Measurements from ENCODE around the gene FCER2. TPM values are rescaled to one million over a fixed set of nuclear protein-coding genes. Genes with fewer than 3 reads are reported as not detected.

The FCER2 gene
- total RNA-seq, 1 donor from 2014 or later: not detected

DNA sequence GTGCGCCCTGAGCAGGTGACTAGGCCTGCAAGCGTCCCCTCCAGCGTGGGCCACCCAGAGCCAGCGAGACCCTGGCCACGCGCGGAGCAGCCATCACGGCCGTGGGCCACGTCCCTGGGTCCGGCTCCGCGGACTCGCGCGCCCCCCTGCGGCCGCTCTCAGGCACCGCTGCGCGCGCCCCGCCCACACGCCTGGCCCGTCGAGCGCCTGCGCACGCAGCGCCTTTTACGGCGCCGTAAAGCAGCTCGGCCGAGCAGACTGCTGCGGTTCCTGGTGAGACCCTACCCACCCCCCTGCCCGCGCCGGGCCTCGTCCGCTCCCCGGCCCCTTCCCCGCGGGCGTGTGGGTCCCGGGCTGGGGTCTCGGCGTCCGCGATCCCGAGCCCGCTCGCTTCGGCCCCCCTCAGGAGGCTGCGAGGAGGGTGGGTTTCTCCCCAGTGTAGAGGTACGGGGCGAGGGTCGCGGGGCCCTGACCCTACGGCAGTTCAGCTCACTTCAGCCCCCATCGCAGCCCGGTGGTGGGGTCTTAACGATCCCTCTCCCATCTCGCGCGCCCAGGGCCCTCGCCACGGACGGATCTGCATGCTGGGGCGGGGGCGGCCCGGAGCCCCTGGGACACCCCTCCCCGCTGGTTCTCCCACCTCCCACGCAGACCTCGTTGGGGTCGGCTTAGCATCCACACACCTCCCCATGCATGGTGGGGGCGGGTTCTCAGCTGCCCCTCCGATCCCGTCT, 21.2 kb downstream of the FCER2 start, which contains the start of gene TRAPPC5:
TSS of gene TRAPPC5 (plus strand) at position 228 of the 734 bp plus-strand sequence. CDS start 1,421 bp downstream, outside the sequence.
- Histone ChIP-seq H3K27me3 (ENCODE audit: control insufficient read depth, insufficient read depth, low read length) (peaks cover 15% of the 10 kb centered on the region), H3K4me3 (ENCODE audit: low read depth, low read length) (peak within 1 kb of the TSS; percentile 100), H3K36me3 (ENCODE audit: control insufficient read depth, insufficient read depth, low read length) (no peaks in the 10 kb centered on the region)
- TF ChIP-seq, protein P1, sequence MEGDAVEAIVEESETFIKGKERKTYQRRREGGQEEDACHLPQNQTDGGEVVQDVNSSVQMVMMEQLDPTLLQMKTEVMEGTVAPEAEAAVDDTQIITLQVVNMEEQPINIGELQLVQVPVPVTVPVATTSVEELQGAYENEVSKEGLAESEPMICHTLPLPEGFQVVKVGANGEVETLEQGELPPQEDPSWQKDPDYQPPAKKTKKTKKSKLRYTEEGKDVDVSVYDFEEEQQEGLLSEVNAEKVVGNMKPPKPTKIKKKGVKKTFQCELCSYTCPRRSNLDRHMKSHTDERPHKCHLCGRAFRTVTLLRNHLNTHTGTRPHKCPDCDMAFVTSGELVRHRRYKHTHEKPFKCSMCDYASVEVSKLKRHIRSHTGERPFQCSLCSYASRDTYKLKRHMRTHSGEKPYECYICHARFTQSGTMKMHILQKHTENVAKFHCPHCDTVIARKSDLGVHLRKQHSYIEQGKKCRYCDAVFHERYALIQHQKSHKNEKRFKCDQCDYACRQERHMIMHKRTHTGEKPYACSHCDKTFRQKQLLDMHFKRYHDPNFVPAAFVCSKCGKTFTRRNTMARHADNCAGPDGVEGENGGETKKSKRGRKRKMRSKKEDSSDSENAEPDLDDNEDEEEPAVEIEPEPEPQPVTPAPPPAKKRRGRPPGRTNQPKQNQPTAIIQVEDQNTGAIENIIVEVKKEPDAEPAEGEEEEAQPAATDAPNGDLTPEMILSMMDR (IDR thresholded peaks at IDR 0.05; ENCODE audit: insufficient read depth, low read length, poor library complexity, severe bottlenecking): peak; percentile 5
- peak; percentile 41 for DNase-seq (ENCODE audit: low read depth)

DNA sequence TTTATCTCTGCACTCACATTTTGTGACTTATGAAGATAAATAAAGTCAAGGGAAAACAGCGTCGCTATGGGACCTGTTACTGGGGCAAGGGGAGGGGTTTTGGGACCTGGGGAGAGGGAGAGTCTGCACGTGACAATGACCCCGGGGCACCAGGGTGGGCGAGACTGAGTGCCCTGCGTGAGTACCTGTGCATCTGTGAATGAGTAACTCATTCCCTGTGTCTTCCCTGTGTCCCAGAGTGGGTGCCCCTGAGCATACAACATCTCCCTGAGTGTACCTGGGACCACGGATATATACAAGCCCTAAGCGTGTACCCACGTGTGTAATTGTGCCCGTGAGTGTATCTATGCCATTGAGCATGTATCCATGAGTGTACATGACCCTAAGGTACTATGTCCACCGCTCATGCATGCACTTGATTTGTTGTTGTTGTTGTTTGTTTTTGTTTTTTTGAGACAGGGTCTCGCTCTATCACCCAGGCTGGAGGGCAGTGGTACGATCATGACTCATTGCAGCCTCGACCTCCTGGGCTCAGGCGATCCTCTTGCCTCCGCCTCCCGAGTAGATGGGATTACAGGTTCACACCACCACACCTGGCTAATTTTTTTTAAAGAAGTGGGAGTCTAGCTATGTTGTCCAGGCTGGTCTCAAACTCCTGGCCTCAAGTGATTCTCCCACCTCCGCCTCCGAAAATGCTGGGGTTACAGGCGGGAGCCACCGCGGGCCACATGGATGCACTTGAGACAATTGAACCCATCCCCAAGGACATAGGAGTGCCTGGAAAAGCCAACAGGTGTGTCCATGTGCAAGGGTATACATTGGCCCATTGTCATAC, 21.9 kb downstream of the FCER2 start:
- TF ChIP-seq, protein P1 (IDR thresholded peaks at IDR 0.05; ENCODE audit: insufficient read depth, low read length, poor library complexity, severe bottlenecking): no peak
- no peaks in the 10 kb centered on the region for H3K36me3 ChIP-seq (ENCODE audit: control insufficient read depth, insufficient read depth, low read length)
- peaks cover 15% of the 10 kb centered on the region for H3K27me3 ChIP-seq (ENCODE audit: control insufficient read depth, insufficient read depth, low read length)
- peak overlapping the region; percentile 15 for H3K4me3 ChIP-seq (ENCODE audit: low read depth, low read length)
- no peak for DNase-seq (ENCODE audit: low read depth)

DNA sequence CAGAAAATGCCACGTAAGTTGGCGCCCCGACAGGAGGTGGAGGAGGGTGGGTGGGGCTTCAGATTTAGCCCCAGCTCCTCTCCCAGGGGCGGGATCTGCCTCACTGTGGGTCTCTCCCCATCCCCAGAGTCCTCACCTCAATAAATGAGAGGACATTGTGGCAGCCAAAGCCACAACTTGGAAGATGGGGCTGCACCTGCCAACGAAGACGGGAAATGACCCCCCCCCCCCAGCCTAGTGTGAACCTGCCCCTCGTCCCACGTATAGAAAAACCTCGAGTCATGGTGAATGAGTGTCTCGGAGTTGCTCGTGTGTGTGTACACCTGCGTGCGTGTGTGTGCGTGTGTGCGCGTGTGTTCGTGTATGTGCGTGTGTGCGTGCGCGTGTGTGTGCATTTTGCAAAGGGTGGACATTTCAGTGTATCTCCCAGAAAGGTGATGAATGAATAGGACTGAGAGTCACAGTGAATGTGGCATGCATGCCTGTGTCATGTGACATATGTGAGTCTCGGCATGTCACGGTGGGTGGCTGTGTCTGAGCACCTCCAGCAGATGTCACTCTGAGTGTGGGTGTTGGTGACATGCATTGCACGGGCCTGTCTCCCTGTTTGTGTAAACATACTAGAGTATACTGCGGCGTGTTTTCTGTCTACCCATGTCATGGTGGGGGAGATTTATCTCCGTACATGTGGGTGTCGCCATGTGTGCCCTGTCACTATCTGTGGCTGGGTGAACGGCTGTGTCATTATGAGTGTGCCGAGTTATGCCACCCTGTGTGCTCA, 22.8 kb downstream of the FCER2 start:
- Histone ChIP-seq H3K27me3 (ENCODE audit: control insufficient read depth, insufficient read depth, low read length) (peaks cover 17% of the 10 kb centered on the region), H3K4me3 (ENCODE audit: low read depth, low read length) (no peak overlapping the region), H3K36me3 (ENCODE audit: control insufficient read depth, insufficient read depth, low read length) (no peaks in the 10 kb centered on the region)
- TF ChIP-seq, protein P1 (IDR thresholded peaks at IDR 0.05; ENCODE audit: insufficient read depth, low read length, poor library complexity, severe bottlenecking): no peak
- DNase-seq (ENCODE audit: low read depth): no peak

DNA sequence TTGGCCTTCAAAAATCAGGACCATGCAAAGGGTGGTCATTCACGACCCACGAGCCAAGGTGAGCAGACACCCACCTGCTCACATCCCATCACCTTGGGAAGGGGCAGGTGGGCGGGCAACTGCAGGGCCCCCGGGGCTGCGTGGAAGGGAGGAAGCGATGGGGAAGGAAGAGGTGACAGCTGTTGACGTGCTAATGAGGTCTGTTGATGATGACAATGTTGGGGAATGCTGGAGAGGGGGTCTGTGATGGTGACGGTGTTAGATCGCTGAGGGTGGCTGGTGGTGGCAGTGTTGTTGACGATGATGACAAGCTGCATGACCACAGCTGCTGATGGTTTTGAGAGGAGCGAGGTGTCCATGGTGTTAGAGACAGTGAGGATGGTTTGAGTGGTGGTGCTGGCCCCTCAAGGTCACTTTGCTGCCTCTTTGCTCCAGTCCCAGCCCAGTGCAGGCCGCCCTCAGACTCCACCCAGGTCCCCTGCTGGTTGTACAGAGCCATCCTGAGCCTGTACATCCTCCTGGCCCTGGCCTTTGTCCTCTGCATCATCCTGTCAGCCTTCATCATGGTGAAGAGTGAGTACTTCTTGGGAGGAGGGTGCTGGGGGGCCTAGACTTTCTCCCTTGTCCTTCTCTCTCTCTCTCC, 24.1 kb downstream of the FCER2 start:
- TF ChIP-seq, protein P1 (IDR thresholded peaks at IDR 0.05; ENCODE audit: insufficient read depth, low read length, poor library complexity, severe bottlenecking): no peak
- DNase-seq (ENCODE audit: low read depth): no peak
- H3K27me3 ChIP-seq (ENCODE audit: control insufficient read depth, insufficient read depth, low read length): peaks cover 19% of the 10 kb centered on the region
- H3K36me3 ChIP-seq (ENCODE audit: control insufficient read depth, insufficient read depth, low read length): no peaks in the 10 kb centered on the region
- no peak overlapping the region for H3K4me3 ChIP-seq (ENCODE audit: low read depth, low read length)

DNA sequence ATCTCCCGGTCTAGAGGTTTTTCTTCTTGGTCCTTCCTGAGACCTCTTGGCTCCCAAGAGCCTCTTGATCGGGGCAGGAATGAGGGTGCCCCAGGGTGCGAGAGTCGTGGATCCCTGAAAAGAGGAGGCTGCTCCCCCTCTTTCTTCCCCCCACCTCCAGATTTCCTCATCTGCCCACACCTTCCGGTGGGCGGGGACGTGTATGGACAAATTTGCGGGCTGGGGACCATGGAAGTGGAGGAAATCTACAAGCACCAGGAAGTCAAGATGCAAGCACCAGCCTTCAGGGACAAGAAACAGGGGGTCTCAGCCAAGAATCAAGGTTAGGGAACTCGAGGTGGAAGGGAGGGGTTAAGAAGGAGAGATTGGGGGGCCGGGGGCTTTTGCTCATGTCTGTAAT, 25.1 kb downstream of the FCER2 start, which contains the start of gene MCEMP1:
TSS of gene MCEMP1 (plus strand) at position 237 of the 400 bp plus-strand sequence. CDS start at position 268, 31 bp downstream.
- H3K27me3 ChIP-seq (ENCODE audit: control insufficient read depth, insufficient read depth, low read length): peaks cover 24% of the 10 kb centered on the region
- no peaks in the 10 kb centered on the region for H3K36me3 ChIP-seq (ENCODE audit: control insufficient read depth, insufficient read depth, low read length)
- TF ChIP-seq, protein P1 (IDR thresholded peaks at IDR 0.05; ENCODE audit: insufficient read depth, low read length, poor library complexity, severe bottlenecking): no peak
- no peak for DNase-seq (ENCODE audit: low read depth)
- no peak within 1 kb of the TSS for H3K4me3 ChIP-seq (ENCODE audit: low read depth, low read length)

Data from kidney epithelial cell (primary cell).